Measurements from ENCODE around the gene YWHAH. TPM values are rescaled to one million over a fixed set of nuclear protein-coding genes. Genes with fewer than 3 reads are reported as not detected.

The YWHAH gene
- total RNA-seq, result 57.8 to 65.6 TPM (median 64.4 TPM) in 3 replicates

DNA sequence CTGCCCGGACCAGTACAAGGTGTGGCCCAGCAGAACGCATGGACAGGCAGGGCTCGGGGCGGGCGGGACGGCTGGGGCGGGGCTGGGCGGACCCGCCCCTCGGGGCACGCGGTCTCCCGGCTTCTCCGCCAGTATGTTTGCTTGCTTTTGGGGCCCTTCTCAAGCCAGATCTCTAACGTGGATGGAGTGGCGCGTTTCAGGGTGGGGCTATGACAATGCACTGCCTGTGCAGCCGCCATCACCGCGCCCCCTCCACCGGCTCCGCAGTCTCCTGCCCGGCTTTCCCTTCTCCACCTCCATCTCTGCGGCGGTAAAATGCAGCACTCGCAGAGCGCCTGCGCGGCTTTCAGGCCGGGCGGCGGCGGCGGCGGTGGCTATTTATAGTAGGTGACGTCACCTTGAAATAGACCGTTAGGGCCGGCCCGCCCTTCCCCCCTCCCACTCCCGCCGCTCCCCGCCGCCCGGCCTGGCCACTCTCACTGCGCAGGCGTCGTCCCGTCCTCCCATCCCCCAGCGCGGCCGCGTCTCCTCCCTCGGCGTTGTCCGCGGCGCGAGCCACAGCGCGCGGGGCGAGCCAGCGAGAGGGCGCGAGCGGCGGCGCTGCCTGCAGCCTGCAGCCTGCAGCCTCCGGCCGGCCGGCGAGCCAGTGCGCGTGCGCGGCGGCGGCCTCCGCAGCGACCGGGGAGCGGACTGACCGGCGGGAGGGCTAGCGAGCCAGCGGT, at the start of gene YWHAH:
Gene YWHAH (plus strand): TSS at position 558 of the 722 bp plus-strand sequence. CDS start 199 bp downstream, outside the sequence.
- no peaks in the 10 kb centered on the region for H3K9me3 Mint-ChIP-seq
- peak within 1 kb of the TSS; percentile 87 for H3K4me3 Mint-ChIP-seq
- H3K27me3 Mint-ChIP-seq (ENCODE audit: low read depth), result no peaks in the 10 kb centered on the region
- peak; percentile 97 to 99 for DNase-seq (ENCODE audit: low spot score in 2 of 2, unreplicated experiment in 2 of 2)
- peaks cover 4% of the 10 kb centered on the region for H3K36me3 Mint-ChIP-seq
- TF ChIP-seq, protein P1, sequence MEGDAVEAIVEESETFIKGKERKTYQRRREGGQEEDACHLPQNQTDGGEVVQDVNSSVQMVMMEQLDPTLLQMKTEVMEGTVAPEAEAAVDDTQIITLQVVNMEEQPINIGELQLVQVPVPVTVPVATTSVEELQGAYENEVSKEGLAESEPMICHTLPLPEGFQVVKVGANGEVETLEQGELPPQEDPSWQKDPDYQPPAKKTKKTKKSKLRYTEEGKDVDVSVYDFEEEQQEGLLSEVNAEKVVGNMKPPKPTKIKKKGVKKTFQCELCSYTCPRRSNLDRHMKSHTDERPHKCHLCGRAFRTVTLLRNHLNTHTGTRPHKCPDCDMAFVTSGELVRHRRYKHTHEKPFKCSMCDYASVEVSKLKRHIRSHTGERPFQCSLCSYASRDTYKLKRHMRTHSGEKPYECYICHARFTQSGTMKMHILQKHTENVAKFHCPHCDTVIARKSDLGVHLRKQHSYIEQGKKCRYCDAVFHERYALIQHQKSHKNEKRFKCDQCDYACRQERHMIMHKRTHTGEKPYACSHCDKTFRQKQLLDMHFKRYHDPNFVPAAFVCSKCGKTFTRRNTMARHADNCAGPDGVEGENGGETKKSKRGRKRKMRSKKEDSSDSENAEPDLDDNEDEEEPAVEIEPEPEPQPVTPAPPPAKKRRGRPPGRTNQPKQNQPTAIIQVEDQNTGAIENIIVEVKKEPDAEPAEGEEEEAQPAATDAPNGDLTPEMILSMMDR (IDR thresholded peaks at IDR 0.05; ENCODE audit: unreplicated experiment), result no peak
- H3K4me1 Mint-ChIP-seq, result peaks cover 12% of the 10 kb centered on the region
- peak within 1 kb of the TSS; percentile 93 for H3K27ac Mint-ChIP-seq

DNA sequence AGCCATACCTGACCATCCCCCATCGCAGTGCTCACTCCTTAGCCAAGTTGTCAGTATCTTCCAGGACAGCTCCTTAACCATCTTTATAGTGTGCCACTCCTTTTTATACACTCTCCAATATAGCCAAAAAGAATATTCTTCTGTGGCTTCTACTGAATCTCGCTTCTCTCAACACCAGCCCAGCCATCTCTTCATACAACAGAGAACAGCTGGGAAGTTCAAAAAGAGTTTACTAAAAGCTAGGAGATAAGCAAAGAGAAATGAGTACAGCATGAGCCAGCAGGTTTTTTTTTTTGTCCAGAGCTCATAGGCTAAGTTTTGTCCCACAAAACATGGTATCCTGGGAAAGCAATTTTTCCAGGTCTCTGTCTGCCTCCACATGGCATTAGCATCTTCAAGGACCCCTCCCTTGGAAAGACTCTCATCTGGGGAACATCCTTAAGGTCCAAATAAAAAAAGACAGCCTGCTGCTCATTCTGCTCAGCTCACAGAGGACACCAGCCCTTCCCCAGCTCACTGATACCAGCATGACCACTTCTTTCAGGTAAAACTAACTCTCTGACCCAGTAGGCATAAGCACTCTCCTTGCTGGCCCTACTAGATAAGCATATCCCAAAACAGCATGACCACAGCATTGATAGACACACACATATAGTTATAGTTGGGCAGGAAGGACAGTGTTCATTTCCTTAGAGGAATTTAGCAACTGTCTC, 48.8 kb upstream of the YWHAH start:
- H3K36me3 Mint-ChIP-seq, result peaks cover 10% of the 10 kb centered on the region
- no peak overlapping the region for H3K4me3 Mint-ChIP-seq
- H3K27ac Mint-ChIP-seq, result peak overlapping the region; percentile 87
- DNase-seq (ENCODE audit: low spot score in 2 of 2, unreplicated experiment in 2 of 2), result no peak
- no peaks in the 10 kb centered on the region for H3K9me3 Mint-ChIP-seq
- peaks cover 50% of the 10 kb centered on the region for H3K4me1 Mint-ChIP-seq
- H3K27me3 Mint-ChIP-seq (ENCODE audit: low read depth), result no peaks in the 10 kb centered on the region
- TF ChIP-seq, protein P1 (IDR thresholded peaks at IDR 0.05; ENCODE audit: unreplicated experiment), result no peak

DNA sequence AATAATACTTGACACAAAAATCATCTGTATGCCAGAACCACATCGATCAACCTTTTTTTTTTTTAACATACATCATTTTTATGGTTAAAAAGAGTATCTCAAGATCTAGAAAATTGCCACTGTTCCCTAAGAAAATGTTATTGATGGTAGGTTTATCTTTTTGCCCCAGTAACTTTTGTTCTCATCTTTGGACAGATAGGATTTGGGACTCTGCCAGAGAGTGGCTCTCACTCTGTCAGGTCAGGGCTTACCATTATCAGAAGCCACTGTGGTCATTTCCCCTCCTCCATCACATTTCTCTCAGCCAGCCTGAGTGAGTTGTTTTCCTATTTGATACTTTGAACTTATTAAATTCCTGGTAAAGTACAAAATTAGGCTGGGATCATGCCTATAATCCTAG, 47.9 kb upstream of the YWHAH start:
- H3K4me3 Mint-ChIP-seq, result no peak overlapping the region
- H3K36me3 Mint-ChIP-seq, result peaks cover 6% of the 10 kb centered on the region
- DNase-seq (ENCODE audit: low spot score in 2 of 2, unreplicated experiment in 2 of 2), result no peak
- peaks cover 49% of the 10 kb centered on the region for H3K4me1 Mint-ChIP-seq
- TF ChIP-seq, protein P1 (IDR thresholded peaks at IDR 0.05; ENCODE audit: unreplicated experiment), result no peak
- no peaks in the 10 kb centered on the region for H3K9me3 Mint-ChIP-seq
- peak overlapping the region; percentile 75 for H3K27ac Mint-ChIP-seq
- H3K27me3 Mint-ChIP-seq (ENCODE audit: low read depth), result no peaks in the 10 kb centered on the region

DNA sequence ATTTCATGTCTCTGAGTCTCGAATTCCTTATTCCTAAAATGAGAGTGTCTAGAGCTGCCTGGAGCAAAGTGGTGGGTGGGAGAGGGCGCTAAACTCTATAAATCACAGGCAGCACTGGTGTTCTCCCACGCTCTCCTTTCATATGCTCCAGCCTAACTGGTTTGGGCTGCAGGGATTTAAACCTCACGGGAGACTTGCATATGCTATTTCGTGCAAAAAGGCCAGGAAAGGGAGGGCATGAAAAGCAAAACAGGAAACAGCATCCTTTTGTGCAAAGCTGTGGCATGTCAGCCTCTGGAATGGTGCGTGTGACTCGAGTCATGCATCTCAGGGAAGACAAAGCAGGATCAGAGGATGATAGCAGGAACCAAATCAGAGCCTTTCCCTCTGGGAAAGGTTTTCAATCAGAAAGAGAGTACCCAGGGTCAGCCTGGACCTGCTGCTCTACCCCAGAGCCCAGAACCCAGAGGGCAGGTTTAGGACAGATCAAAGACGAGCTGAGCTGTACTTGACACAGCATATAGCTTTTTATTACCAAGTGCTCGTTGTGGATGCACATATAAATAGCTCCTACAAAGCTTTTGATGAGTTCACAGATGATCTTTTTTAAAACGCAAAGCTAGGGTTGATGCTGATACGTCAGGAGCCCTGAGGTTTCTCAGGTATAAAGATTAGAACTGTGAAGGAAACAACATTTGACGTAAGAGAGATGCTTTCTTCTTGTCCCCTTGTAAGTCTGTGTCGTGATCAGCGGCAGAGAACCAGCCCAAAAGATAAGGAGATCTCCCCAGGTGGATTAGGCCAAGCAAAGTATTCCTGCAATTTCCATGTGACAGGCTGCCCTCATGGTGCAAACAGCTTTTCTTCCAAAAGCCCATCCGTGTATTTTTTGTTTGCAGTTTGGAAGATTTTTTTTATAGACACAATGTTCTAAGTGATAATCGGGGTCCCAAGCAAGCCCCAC, 46.2 kb upstream of the YWHAH start:
- peak in 1 of 2 experiments; percentile 47 for DNase-seq (ENCODE audit: low spot score in 2 of 2, unreplicated experiment in 2 of 2)
- TF ChIP-seq, protein P1 (IDR thresholded peaks at IDR 0.05; ENCODE audit: unreplicated experiment), result no peak
- H3K27me3 Mint-ChIP-seq (ENCODE audit: low read depth), result no peaks in the 10 kb centered on the region
- peaks cover 50% of the 10 kb centered on the region for H3K4me1 Mint-ChIP-seq
- H3K27ac Mint-ChIP-seq, result peak overlapping the region; percentile 81
- H3K9me3 Mint-ChIP-seq, result no peaks in the 10 kb centered on the region
- H3K4me3 Mint-ChIP-seq, result no peak overlapping the region
- H3K36me3 Mint-ChIP-seq, result peaks cover 11% of the 10 kb centered on the region

DNA sequence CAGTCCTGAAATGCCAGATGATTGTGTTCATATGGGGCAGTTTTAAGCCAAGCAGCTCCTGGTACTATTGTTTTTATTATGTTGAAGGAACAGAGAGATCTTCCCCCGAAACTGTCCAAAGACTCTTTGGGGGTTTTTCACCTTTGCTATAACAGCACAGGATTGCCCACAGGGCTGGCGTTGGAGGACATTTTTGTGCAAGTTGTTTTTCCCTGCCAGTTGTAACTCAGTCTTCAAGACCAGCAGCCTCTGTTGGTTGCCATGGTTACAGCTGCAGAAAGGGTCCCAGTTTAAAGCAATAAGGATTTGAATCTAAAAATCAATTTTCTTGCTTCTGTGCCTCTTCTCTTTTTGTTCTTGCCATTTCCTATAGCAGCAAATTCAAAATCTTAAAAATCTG, 45.4 kb upstream of the YWHAH start:
- H3K4me1 Mint-ChIP-seq, result peaks cover 45% of the 10 kb centered on the region
- H3K27ac Mint-ChIP-seq, result no peak overlapping the region
- H3K27me3 Mint-ChIP-seq (ENCODE audit: low read depth), result no peaks in the 10 kb centered on the region
- TF ChIP-seq, protein P1 (IDR thresholded peaks at IDR 0.05; ENCODE audit: unreplicated experiment), result no peak
- H3K9me3 Mint-ChIP-seq, result no peaks in the 10 kb centered on the region
- no peak overlapping the region for H3K4me3 Mint-ChIP-seq
- no peak for DNase-seq (ENCODE audit: low spot score in 2 of 2, unreplicated experiment in 2 of 2)
- H3K36me3 Mint-ChIP-seq, result peaks cover 11% of the 10 kb centered on the region

Measured in mesothelial cell of epicardium (in vitro differentiated cells).